Stomach smooth muscle (tissue), 2 donors: ENCODE results near the gene ABO.
"Not testable (repeated sequence)": the region's sequence is repeated elsewhere in the genome, so short reads cannot be mapped to it uniquely, and the experiment has no call there.

Experiments
- H3K27ac ChIP-seq: one replicate; pipeline ENCODE4 v1.7.0; 2013; ENCODE audit warnings: mild to moderate bottlenecking, low read length, inconsistent platforms
- H3K27me3 ChIP-seq, 2 donors: one replicate each; pipeline ENCODE4 v1.7.0; 2013; ENCODE audit warnings: low read length in 2 of 2; ENCODE audit not compliant: insufficient read depth in 2 of 2, control insufficient read depth in 1 of 2
- H3K36me3 ChIP-seq, 2 donors: one replicate each; pipeline ENCODE4 v1.7.0; 2013; ENCODE audit warnings: low read length in 2 of 2; ENCODE audit not compliant: control insufficient read depth in 2 of 2, insufficient read depth in 2 of 2
- H3K4me1 ChIP-seq: one replicate; pipeline ENCODE4 v1.7.0; 2013; ENCODE audit warnings: low read length; ENCODE audit not compliant: control insufficient read depth, insufficient read depth
- H3K4me3 ChIP-seq, 2 donors: one replicate each; pipeline ENCODE4 v1.7.0; 2013; ENCODE audit warnings: low read length in 2 of 2
- H3K9ac ChIP-seq, 2 donors: one replicate each; pipeline ENCODE4 v1.7.0; 2013; ENCODE audit warnings: low read length in 2 of 2, mild to moderate bottlenecking in 1 of 2
- H3K9me3 ChIP-seq, 2 donors: one replicate each; pipeline ENCODE4 v1.7.0; 2013; ENCODE audit warnings: low read length in 2 of 2; ENCODE audit not compliant: control insufficient read depth in 2 of 2
- donor health status: healthy.
- donor health status: Pancreatic carcinoma.

The ABO gene

GRCh38 chr9:133239533-133240090, 35.4 kb downstream of the ABO start:
- no peak overlapping the region for H3K9ac ChIP-seq
- no peak overlapping the region for H3K4me3 ChIP-seq
- H3K4me1 ChIP-seq, result peaks cover 5% of the 10 kb centered on the region
- H3K27ac ChIP-seq, result no peak overlapping the region
- peaks cover 11 to 20% of the 10 kb centered on the region in 2 donors for H3K27me3 ChIP-seq
- no peaks in the 10 kb centered on the region for H3K9me3 ChIP-seq
- H3K36me3 ChIP-seq, result no peaks in the 10 kb centered on the region

- Histone ChIP-seq H3K9ac (no peak overlapping the region), H3K36me3 (no peaks in the 10 kb centered on the region), H3K27ac (no peak overlapping the region), H3K27me3 (peaks cover 6 to 20% of the 10 kb centered on the region in 2 donors), H3K4me3 (peak overlapping the region; percentile 29 to 58), H3K9me3 (no peaks in the 10 kb centered on the region), H3K4me1 (peaks cover 5% of the 10 kb centered on the region)
These were observed 36.0 kb downstream of the ABO start for GRCh38 chr9:133238851-133239532.

GRCh38 chr9:133238272-133238850, 36.6 kb downstream of the ABO start:
- H3K27ac ChIP-seq, result no peak overlapping the region
- peaks cover 6 to 20% of the 10 kb centered on the region in 2 donors for H3K27me3 ChIP-seq
- H3K9ac ChIP-seq, result no peak overlapping the region
- H3K9me3 ChIP-seq, result no peaks in the 10 kb centered on the region
- H3K4me1 ChIP-seq, result peaks cover 5% of the 10 kb centered on the region
- peak overlapping the region; percentile 29 to 58 for H3K4me3 ChIP-seq
- no peaks in the 10 kb centered on the region for H3K36me3 ChIP-seq

GRCh38 chr9:133237035-133237731, 37.8 kb downstream of the ABO start:
- H3K9me3 ChIP-seq, result no peaks in the 10 kb centered on the region
- H3K27me3 ChIP-seq, result peaks cover 6 to 18% of the 10 kb centered on the region in 2 donors
- no peak overlapping the region for H3K9ac ChIP-seq
- H3K4me1 ChIP-seq, result peaks cover 5% of the 10 kb centered on the region
- H3K4me3 ChIP-seq, result no peak overlapping the region
- no peak overlapping the region for H3K27ac ChIP-seq
- H3K36me3 ChIP-seq, result no peaks in the 10 kb centered on the region

- not testable (repeated sequence) for H3K4me3 ChIP-seq, H3K27ac ChIP-seq, H3K36me3 ChIP-seq, H3K9ac ChIP-seq, H3K4me1 ChIP-seq, H3K9me3 ChIP-seq
- peaks cover 6 to 14% of the 10 kb centered on the region in 2 donors for H3K27me3 ChIP-seq
These were observed 38.5 kb downstream of the ABO start for GRCh38 chr9:133236291-133237034.

GRCh38 chr9:133235549-133236222, 39.3 kb downstream of the ABO start:
- Histone ChIP-seq H3K36me3 (no peaks in the 10 kb centered on the region), H3K27ac (no peak overlapping the region), H3K9me3 (no peaks in the 10 kb centered on the region), H3K4me3 (no peak overlapping the region), H3K27me3 (peaks cover 6 to 14% of the 10 kb centered on the region in 2 donors), H3K4me1 (peaks cover 5% of the 10 kb centered on the region), H3K9ac (no peak overlapping the region)

- Histone ChIP-seq H3K9ac (no peak overlapping the region), H3K27me3 (peaks cover 6 to 11% of the 10 kb centered on the region in 2 donors), H3K9me3 (peaks cover 0 to 3% of the 10 kb centered on the region in 2 donors), H3K4me3 (no peak overlapping the region), H3K27ac (no peak overlapping the region), H3K4me1 (peaks cover 5% of the 10 kb centered on the region), H3K36me3 (no peaks in the 10 kb centered on the region)
These were observed 40.3 kb downstream of the ABO start for GRCh38 chr9:133234577-133235322.

GRCh38 chr9:133233681-133234432, 41.1 kb downstream of the ABO start:
- Histone ChIP-seq H3K36me3 (no peaks in the 10 kb centered on the region), H3K4me3 (no peak overlapping the region), H3K27me3 (peaks cover 3 to 11% of the 10 kb centered on the region in 2 donors), H3K4me1 (peaks cover 4% of the 10 kb centered on the region), H3K9ac (no peak overlapping the region), H3K27ac (no peak overlapping the region), H3K9me3 (peaks cover 0 to 3% of the 10 kb centered on the region in 2 donors)

- H3K4me3 ChIP-seq, H3K27me3 ChIP-seq, H3K9me3 ChIP-seq, H3K9ac ChIP-seq, H3K4me1 ChIP-seq, H3K36me3 ChIP-seq, H3K27ac ChIP-seq: not testable (repeated sequence)
These were observed 43.0 kb downstream of the ABO start for GRCh38 chr9:133231934-133232568.
